ENCODE data around the gene CRIP2.

GRCh38 chr14:105458571-105458970 is 16.1 kb upstream of the CRIP2 start:
- TF ChIP-seq, protein P1, sequence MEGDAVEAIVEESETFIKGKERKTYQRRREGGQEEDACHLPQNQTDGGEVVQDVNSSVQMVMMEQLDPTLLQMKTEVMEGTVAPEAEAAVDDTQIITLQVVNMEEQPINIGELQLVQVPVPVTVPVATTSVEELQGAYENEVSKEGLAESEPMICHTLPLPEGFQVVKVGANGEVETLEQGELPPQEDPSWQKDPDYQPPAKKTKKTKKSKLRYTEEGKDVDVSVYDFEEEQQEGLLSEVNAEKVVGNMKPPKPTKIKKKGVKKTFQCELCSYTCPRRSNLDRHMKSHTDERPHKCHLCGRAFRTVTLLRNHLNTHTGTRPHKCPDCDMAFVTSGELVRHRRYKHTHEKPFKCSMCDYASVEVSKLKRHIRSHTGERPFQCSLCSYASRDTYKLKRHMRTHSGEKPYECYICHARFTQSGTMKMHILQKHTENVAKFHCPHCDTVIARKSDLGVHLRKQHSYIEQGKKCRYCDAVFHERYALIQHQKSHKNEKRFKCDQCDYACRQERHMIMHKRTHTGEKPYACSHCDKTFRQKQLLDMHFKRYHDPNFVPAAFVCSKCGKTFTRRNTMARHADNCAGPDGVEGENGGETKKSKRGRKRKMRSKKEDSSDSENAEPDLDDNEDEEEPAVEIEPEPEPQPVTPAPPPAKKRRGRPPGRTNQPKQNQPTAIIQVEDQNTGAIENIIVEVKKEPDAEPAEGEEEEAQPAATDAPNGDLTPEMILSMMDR (conservative IDR thresholded peaks at IDR 0.05 in 1 of 2, IDR thresholded peaks at IDR 0.05 in 1 of 2; ENCODE audit: extremely low read depth in 1 of 2, insufficient read depth in 1 of 2, low read depth in 1 of 2, low read length in 2 of 2) = no peak
- no peak for TF ChIP-seq EZH2 (IDR thresholded peaks at IDR 0.05; ENCODE audit: borderline replicate concordance, low read length)

Data from mammary epithelial cell (primary cell).